Right lobe of liver (tissue), 6 donors: ENCODE results near the gene OTUD7B. TPM values are rescaled to one million over a fixed set of nuclear protein-coding genes. Genes with fewer than 3 reads are reported as not detected.

Experiments
- ATAC-seq, 4 donors: fragments of 200-7000 bp; cut with Tn5 transposase; one replicate each; pipeline ENCODE4 v1.9.1; 2020; ENCODE audit warnings: mild to moderate bottlenecking in 4 of 4, moderate library complexity in 4 of 4
- DNase-seq, 3 donors: peaks; one replicate each; pipeline ENCODE4 v3.0.0-alpha.2; 2020
- H3K27ac ChIP-seq, 3 donors: fragments of 200-600 bp; one replicate each; pipeline ENCODE4 v1.8.0; 2022
- H3K27me3 ChIP-seq, 2 donors: fragments of 200-600 bp; one replicate each; pipeline ENCODE4 v1.8.0; 2022
- H3K36me3 ChIP-seq, 4 donors: fragments of 200-600 bp; sonication (generic) in 1 of 4; one replicate each; pipeline versions ENCODE4 v1.5.1 to v1.8.0; 2017 to 2022; ENCODE audit warnings: control low read depth in 1 of 4
- H3K4me1 ChIP-seq, 4 donors: fragments of 200-600 bp; sonication (generic) in 1 of 4; one replicate each; pipeline versions ENCODE4 v1.5.1 to v1.8.0; 2017 to 2022; ENCODE audit warnings: control low read depth in 1 of 4
- H3K4me3 ChIP-seq, 3 donors: fragments of 200-600 bp; one replicate each; pipeline ENCODE4 v1.8.0; 2022
- H3K9me3 ChIP-seq, 4 donors: fragments of 200-600 bp; sonication (generic) in 1 of 4; one replicate each; pipeline versions ENCODE4 v1.5.1 to v1.8.0; 2017 to 2022; ENCODE audit warnings: control low read depth in 1 of 4
- CTCF ChIP-seq, 4 donors: fragments of 200-600 bp in 3 of 4; fragments of 450-650 bp in 1 of 4; IDR thresholded peaks; one replicate each; pipeline versions ENCODE4 v1.5.1 to v1.8.0; 2016 to 2022; ENCODE audit warnings: antibody characterized with exemption in 4 of 4, mild to moderate bottlenecking in 2 of 4
- POLR2A ChIP-seq: fragments of 450-650 bp; IDR thresholded peaks from one replicate; pipeline ENCODE4 v1.6.1; 2017; ENCODE audit warnings: antibody characterized with exemption, mild to moderate bottlenecking
- WGBS: methylation state at CpG from one replicate; pipeline ENCODE4 v1.1.6; 2018; ENCODE audit warnings: low coverage, low lambda C conversion rate; ENCODE audit not compliant: insufficient coverage; ENCODE audit errors: missing lambda C conversion rate; 5-methylcytosine and 5-hydroxymethylcytosine counted together
- intact Hi-C, 2 donors: fragments of 100-400 bp; cut with DNase I; formaldehyde crosslinking; loops; one replicate each; pipeline versions ENCODE4 v1.11.2 to v1.14.1; 2022
- total RNA-seq, 6 experiments: library from RNA; depleted of rRNA in 2 of 6; stranded (reverse); fragments of >200 nt in 2 of 6; fragmentation: NEBNext Ultra II Directional in 3 of 6; extraction: Animal tissue kit (Norgen Biotek cat#: 25700) in 3 of 6; gene quantifications; one replicate each; pipeline versions ENCODE4 v1.1.0 to v1.2.4, GENCODE V29; 2016 to 2023
- donor health status: DM: no; HTN: yes; CAD: no.
- donor health status: DM: no; HTN: no; CAD: no.
- donor health status: DM: no; HTN: no; CAD: no.
- donor health status: DM: no; HTN: yes; CAD: no.
- donor health status: DM: no; HTN: yes; CAD: no.

OTUD7B gene
- total RNA-seq, 6 experiments from 2014 or later, result 9.1 to 22.3 (median 16.8) TPM

- Histone ChIP-seq H3K36me3 (peaks cover 20 to 42% (median 30%) of the 10 kb centered on the region in 4 donors), H3K9me3 (no peaks in the 10 kb centered on the region), H3K4me3 (peak overlapping the region; percentile 76 to 94 (median 91)), H3K4me1 (peaks cover 0 to 10% (median 3%) of the 10 kb centered on the region in 4 donors), H3K27ac (peak overlapping the region; percentile 89 to 99 (median 93)), H3K27me3 (no peaks in the 10 kb centered on the region)
- WGBS, result 1% methylated on average over 10 of the region's 10 CpGs
- DNase-seq (no peak), ATAC-seq (no peak)
- TF ChIP-seq CTCF (IDR thresholded peaks at IDR 0.05) (no peak), POLR2A (no peak)
- intact Hi-C loops, result no loop called here
Observed at GRCh38 chr1:149927056-149927562, 83.4 kb downstream of the OTUD7B start.

GRCh38 chr1:149926296-149926695, 84.2 kb downstream of the OTUD7B start:
- Histone ChIP-seq H3K4me3 (no peak overlapping the region), H3K9me3 (no peaks in the 10 kb centered on the region), H3K4me1 (peaks cover 0 to 10% (median 3%) of the 10 kb centered on the region in 4 donors), H3K27me3 (no peaks in the 10 kb centered on the region), H3K36me3 (peaks cover 20 to 42% (median 30%) of the 10 kb centered on the region in 4 donors), H3K27ac (no peak overlapping the region)
- WGBS, result 90% methylated on average over 9 of the region's 9 CpGs
- intact Hi-C loops, result no loop called here
- no peak for DNase-seq
- ATAC-seq, result no peak
- TF ChIP-seq POLR2A, result no peak

- TF ChIP-seq CTCF (IDR thresholded peaks at IDR 0.05) (no peak), POLR2A (no peak)
Observed at GRCh38 chr1:149925751-149926150, 84.8 kb downstream of the OTUD7B start.

GRCh38 chr1:149925345-149925744, 85.2 kb downstream of the OTUD7B start:
- ATAC-seq (no peak), DNase-seq (no peak)
- WGBS, result 89% methylated on average over 3 of the region's 3 CpGs
- intact Hi-C loops, result no loop called here
- no peaks in the 10 kb centered on the region for H3K9me3 ChIP-seq
- no peak overlapping the region for H3K27ac ChIP-seq
- H3K4me3 ChIP-seq, result no peak overlapping the region
- H3K36me3 ChIP-seq, result peaks cover 20 to 42% (median 30%) of the 10 kb centered on the region in 4 donors
- H3K4me1 ChIP-seq, result peaks cover 0 to 10% (median 3%) of the 10 kb centered on the region in 4 donors
- no peaks in the 10 kb centered on the region for H3K27me3 ChIP-seq
- TF ChIP-seq CTCF (IDR thresholded peaks at IDR 0.05), result no peak
- no peak for TF ChIP-seq POLR2A

More at GRCh38 chr1:149925751-149926150, 84.8 kb downstream of the OTUD7B start:
- no peak overlapping the region for H3K4me3 ChIP-seq
- H3K27ac ChIP-seq, result no peak overlapping the region
- intact Hi-C loops, result no loop called here
- H3K27me3 ChIP-seq, result no peaks in the 10 kb centered on the region
- H3K9me3 ChIP-seq, result no peaks in the 10 kb centered on the region
- WGBS, result 71% methylated on average over 1 of the region's 2 CpGs
- H3K4me1 ChIP-seq, result peaks cover 0 to 10% (median 3%) of the 10 kb centered on the region in 4 donors
- ATAC-seq, result no peak
- H3K36me3 ChIP-seq, result peaks cover 20 to 42% (median 30%) of the 10 kb centered on the region in 4 donors
- DNase-seq, result no peak

GRCh38 chr1:149923626-149924025, 86.9 kb downstream of the OTUD7B start:
- Histone ChIP-seq H3K36me3 (peaks cover 20 to 42% (median 30%) of the 10 kb centered on the region in 4 donors), H3K27me3 (no peaks in the 10 kb centered on the region), H3K4me1 (peaks cover 0 to 13% (median 3%) of the 10 kb centered on the region in 4 donors), H3K9me3 (no peaks in the 10 kb centered on the region), H3K27ac (no peak overlapping the region), H3K4me3 (no peak overlapping the region)
- intact Hi-C loops, result no loop called here
- no peak for TF ChIP-seq CTCF (IDR thresholded peaks at IDR 0.05)
- TF ChIP-seq POLR2A, result no peak
- DNase-seq (no peak), ATAC-seq (no peak)
- WGBS, result 75% methylated on average over 6 of the region's 10 CpGs
